ENCODE data around the gene SMYD2. TPM values are rescaled to one million over a fixed set of nuclear protein-coding genes. Genes with fewer than 3 reads are reported as not detected.

SMYD2 gene
- total RNA-seq, 1 donor from 2014 or later = 39.8 TPM

GRCh38 chr1:214310777-214311690, 30.1 kb downstream of the SMYD2 start:
- TF ChIP-seq CTCF (IDR thresholded peaks at IDR 0.05) = no peak
- Histone ChIP-seq H3K27me3 (no peaks in the 10 kb centered on the region), H3K4me1 (no peaks in the 10 kb centered on the region), H3K36me3 (peaks cover 4% of the 10 kb centered on the region), H3K9me3 (no peaks in the 10 kb centered on the region), H3K27ac (no peak overlapping the region), H3K4me3 (no peak overlapping the region)
- intact Hi-C loops (cut with DNase I) = no loop called here
- ATAC-seq (no peak), DNase-seq (no peak)

GRCh38 chr1:214312530-214313051, 31.6 kb downstream of the SMYD2 start:
- DNase-seq = no peak
- intact Hi-C loops (cut with DNase I) = no loop called here
- peak; percentile 64 for ATAC-seq
- no peaks in the 10 kb centered on the region for H3K27me3 ChIP-seq
- no peak overlapping the region for H3K4me3 ChIP-seq
- TF ChIP-seq CTCF (IDR thresholded peaks at IDR 0.05) = no peak
- H3K9me3 ChIP-seq = no peaks in the 10 kb centered on the region
- peaks cover 4% of the 10 kb centered on the region for H3K36me3 ChIP-seq
- no peak overlapping the region for H3K27ac ChIP-seq
- H3K4me1 ChIP-seq = no peaks in the 10 kb centered on the region

- no peaks in the 10 kb centered on the region for H3K27me3 ChIP-seq
- no peak for TF ChIP-seq CTCF (IDR thresholded peaks at IDR 0.05)
- peaks cover 4% of the 10 kb centered on the region for H3K36me3 ChIP-seq
- no peaks in the 10 kb centered on the region for H3K4me1 ChIP-seq
- H3K9me3 ChIP-seq = no peaks in the 10 kb centered on the region
- no peak for DNase-seq
- H3K27ac ChIP-seq = no peak overlapping the region
- intact Hi-C loops (cut with DNase I) = no loop called here
- ATAC-seq = no peak
- H3K4me3 ChIP-seq = no peak overlapping the region
Observed at GRCh38 chr1:214314178-214314843, 33.4 kb downstream of the SMYD2 start.

- no peak for TF ChIP-seq CTCF (IDR thresholded peaks at IDR 0.05)
- Histone ChIP-seq H3K27ac (no peak overlapping the region), H3K9me3 (no peaks in the 10 kb centered on the region), H3K4me1 (no peaks in the 10 kb centered on the region), H3K27me3 (no peaks in the 10 kb centered on the region), H3K4me3 (no peak overlapping the region), H3K36me3 (peaks cover 4% of the 10 kb centered on the region)
- ATAC-seq = peak; percentile 75
- intact Hi-C loops (cut with DNase I) = no loop called here
- no peak for DNase-seq
Observed at GRCh38 chr1:214316593-214316992, 35.6 kb downstream of the SMYD2 start.

- Histone ChIP-seq H3K27ac (no peak overlapping the region), H3K9me3 (no peaks in the 10 kb centered on the region), H3K4me3 (no peak overlapping the region), H3K4me1 (no peaks in the 10 kb centered on the region), H3K36me3 (peaks cover 4% of the 10 kb centered on the region), H3K27me3 (no peaks in the 10 kb centered on the region)
- intact Hi-C loops (cut with DNase I) = no loop called here
- no peak for TF ChIP-seq CTCF (IDR thresholded peaks at IDR 0.05)
- ATAC-seq = no peak
- DNase-seq = no peak
Observed at GRCh38 chr1:214317300-214317699, 36.3 kb downstream of the SMYD2 start.
